ENCODE measurements around the gene CFAP90.
A peak's percentile ranks its signal among the peaks of the same experiment; 100 is the strongest.

CFAP90 gene

GRCh38 chr5:7815892-7816534 is 34.9 kb downstream of the CFAP90 start:
- TF ChIP-seq CTCF (conservative IDR thresholded peaks at IDR 0.05; ENCODE audit: low read length), result peak; percentile 75
- no peak overlapping the region for H3K4me3 ChIP-seq (ENCODE audit: low read length)
- peak; percentile 53 for DNase-seq (ENCODE audit: low read depth)

GRCh38 chr5:7814816-7815215 is 36.1 kb downstream of the CFAP90 start:
- TF ChIP-seq CTCF (conservative IDR thresholded peaks at IDR 0.05; ENCODE audit: low read length), result no peak
- no peak for DNase-seq (ENCODE audit: low read depth)
- no peak overlapping the region for H3K4me3 ChIP-seq (ENCODE audit: low read length)

DNA sequence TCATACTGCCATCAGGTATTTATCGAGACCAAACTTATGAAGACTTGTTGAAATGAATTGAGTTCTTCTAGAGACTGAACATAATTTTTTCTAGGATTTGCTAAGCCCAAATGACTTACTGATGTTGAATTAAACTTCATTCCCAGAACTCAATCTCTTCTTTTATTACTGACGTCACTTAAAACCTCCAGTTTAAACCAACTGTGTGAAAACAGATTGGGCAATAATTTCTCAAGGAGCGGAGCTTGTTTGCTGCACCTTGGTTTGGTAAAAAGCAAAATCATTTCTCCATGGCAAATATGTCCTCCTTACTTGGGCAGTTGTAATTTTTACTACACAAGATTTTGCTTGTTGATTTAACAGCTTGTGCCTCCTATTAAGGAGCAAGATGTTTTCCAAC is 37.4 kb downstream of the CFAP90 start:
- TF ChIP-seq CTCF (conservative IDR thresholded peaks at IDR 0.05; ENCODE audit: low read length), result no peak
- DNase-seq (ENCODE audit: low read depth), result no peak
- no peak overlapping the region for H3K4me3 ChIP-seq (ENCODE audit: low read length)

- TF ChIP-seq CTCF (conservative IDR thresholded peaks at IDR 0.05; ENCODE audit: low read length), result no peak
- no peak for DNase-seq (ENCODE audit: low read depth)
- no peak overlapping the region for H3K4me3 ChIP-seq (ENCODE audit: low read length)
These were observed 37.9 kb downstream of the CFAP90 start for GRCh38 chr5:7813007-7813406.

GRCh38 chr5:7811715-7812114 is 39.2 kb downstream of the CFAP90 start:
- TF ChIP-seq CTCF (conservative IDR thresholded peaks at IDR 0.05; ENCODE audit: low read length), result no peak

GRCh38 chr5:7808998-7809397 is 41.9 kb downstream of the CFAP90 start:
- DNase-seq (ENCODE audit: low read depth), result no peak
- no peak for TF ChIP-seq CTCF (conservative IDR thresholded peaks at IDR 0.05; ENCODE audit: low read length)
- H3K4me3 ChIP-seq (ENCODE audit: low read length), result no peak overlapping the region

More at GRCh38 chr5:7811715-7812114, 39.2 kb downstream of the CFAP90 start:
- no peak for DNase-seq (ENCODE audit: low read depth)
- H3K4me3 ChIP-seq (ENCODE audit: low read length), result no peak overlapping the region

GRCh38 chr5:7805379-7805778 is 45.6 kb downstream of the CFAP90 start:
- no peak overlapping the region for H3K4me3 ChIP-seq (ENCODE audit: low read length)
- no peak for TF ChIP-seq CTCF (conservative IDR thresholded peaks at IDR 0.05; ENCODE audit: low read length)
- no peak for DNase-seq (ENCODE audit: low read depth)

Data from AG10803 (cell line).